ENCODE results near the gene KCNQ1. TPM values are rescaled to one million over a fixed set of nuclear protein-coding genes. Genes with fewer than 3 reads are reported as not detected.

The KCNQ1 gene
- total and polyA plus RNA-seq, 2 of the 13 experiments (the other 11 are each of a cell fraction or from before 2014, with no cell fraction given) = 0.02 to 0.08 TPM

GRCh38 chr11:2400762-2401435 lies 43.9 kb upstream of the KCNQ1 start (continued):
- 0 out of 2 replicates have a peak, but pooled peaks have one; percentile 7 for TF ChIP-seq ZNF275 (CRISPR knock-in tag; IDR thresholded peaks at IDR 0.05; ENCODE audit: borderline replicate concordance)
- TF ChIP-seq NKX3-1 (CRISPR knock-in tag; IDR thresholded peaks at IDR 0.05) = 0 out of 2 replicates have a peak, but pooled peaks have one; percentile 62
- no peak for TF ChIP-seq MXD3 (CRISPR knock-in tag; IDR thresholded peaks at IDR 0.05)
- TF ChIP-seq ZNF83 (CRISPR knock-in tag; IDR thresholded peaks at IDR 0.05; ENCODE audit: borderline replicate concordance) = no peak
- TF ChIP-seq ZSCAN21 (CRISPR knock-in tag; IDR thresholded peaks at IDR 0.05; ENCODE audit: borderline replicate concordance) = 0 out of 2 replicates have a peak, but pooled peaks have one; percentile 8
- TF ChIP-seq ZNF710 (CRISPR knock-in tag; IDR thresholded peaks at IDR 0.05; ENCODE audit: borderline replicate concordance) = no peak
- 0 out of 2 replicates have a peak, but pooled peaks have one; percentile 2 for TF ChIP-seq ZNF749 (CRISPR knock-in tag; IDR thresholded peaks at IDR 0.05; ENCODE audit: borderline replicate concordance)
- TF ChIP-seq ZNF263 (CRISPR knock-in tag; IDR thresholded peaks at IDR 0.05) = peak; percentile 58; the same call in 1 of the 2 replicates
- 0 out of 2 replicates have a peak, but pooled peaks have one; percentile 26 for TF ChIP-seq ZSCAN12 (CRISPR knock-in tag; IDR thresholded peaks at IDR 0.05)
- TF ChIP-seq XBP1 (CRISPR knock-in tag; IDR thresholded peaks at IDR 0.05) = 0 out of 2 replicates have a peak, but pooled peaks have one; percentile 17
- TF ChIP-seq KDM5A (IDR thresholded peaks at IDR 0.05; ENCODE audit: borderline replicate concordance, low read length) = peak; percentile 79
- TF ChIP-seq, protein P1, sequence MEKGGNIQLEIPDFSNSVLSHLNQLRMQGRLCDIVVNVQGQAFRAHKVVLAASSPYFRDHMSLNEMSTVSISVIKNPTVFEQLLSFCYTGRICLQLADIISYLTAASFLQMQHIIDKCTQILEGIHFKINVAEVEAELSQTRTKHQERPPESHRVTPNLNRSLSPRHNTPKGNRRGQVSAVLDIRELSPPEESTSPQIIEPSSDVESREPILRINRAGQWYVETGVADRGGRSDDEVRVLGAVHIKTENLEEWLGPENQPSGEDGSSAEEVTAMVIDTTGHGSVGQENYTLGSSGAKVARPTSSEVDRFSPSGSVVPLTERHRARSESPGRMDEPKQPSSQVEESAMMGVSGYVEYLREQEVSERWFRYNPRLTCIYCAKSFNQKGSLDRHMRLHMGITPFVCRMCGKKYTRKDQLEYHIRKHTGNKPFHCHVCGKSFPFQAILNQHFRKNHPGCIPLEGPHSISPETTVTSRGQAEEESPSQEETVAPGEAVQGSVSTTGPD (CRISPR knock-in tag; IDR thresholded peaks at IDR 0.05) = 0 out of 2 replicates have a peak, but pooled peaks have one; percentile 17
- TF ChIP-seq AGO2 (optimal IDR thresholded peaks at IDR 0.05; ENCODE audit: low read depth, low read length) = peak; percentile 17

Measured in HepG2 (cell line).